AG09309 (cell line): ENCODE data around the gene COX17.
"Not testable (repeated sequence)": the region's sequence is repeated elsewhere in the genome, so short reads cannot be mapped to it uniquely, and the experiment has no call there.

Experiments
- DNase-seq: peaks from one replicate; pipeline ENCODE4 v3.0.0-alpha.2; 2010; ENCODE audit warnings: low read depth
- H3K4me3 ChIP-seq: 2 replicates; pipeline ENCODE4 v1.5.1; 2011; ENCODE audit warnings: mild to moderate bottlenecking, low read depth, low read length, moderate library complexity; ENCODE audit not compliant: control insufficient read depth
- CTCF ChIP-seq: IDR thresholded peaks from 2 replicates; pipeline ENCODE4 v1.5.1; 2011; ENCODE audit warnings: mild to moderate bottlenecking, low read depth, low read length, inconsistent platforms; ENCODE audit not compliant: insufficient read depth, control insufficient read depth; ENCODE audit errors: missing control alignments

Gene COX17

GRCh38 chr3:119695480-119695879 lies 18.3 kb upstream of the COX17 start:
- no peak for DNase-seq
- no peak for TF ChIP-seq CTCF

GRCh38 chr3:119690043-119690656 lies 12.9 kb upstream of the COX17 start:
- no peak for DNase-seq
- TF ChIP-seq CTCF, result peak; percentile 44
- no peak overlapping the region for H3K4me3 ChIP-seq

More at GRCh38 chr3:119695480-119695879, 18.3 kb upstream of the COX17 start:
- H3K4me3 ChIP-seq, result no peak overlapping the region

- TF ChIP-seq CTCF, result no peak
- no peak for DNase-seq
- no peak overlapping the region for H3K4me3 ChIP-seq
Observed at GRCh38 chr3:119683421-119683820, 6.2 kb upstream of the COX17 start.

- DNase-seq, result no peak
- H3K4me3 ChIP-seq, result no peak overlapping the region
- TF ChIP-seq CTCF, result peak; percentile 59
Observed at GRCh38 chr3:119681279-119681678, 4.1 kb upstream of the COX17 start.

- TF ChIP-seq CTCF, result no peak
- DNase-seq, result no peak
- no peak overlapping the region for H3K4me3 ChIP-seq
Observed at GRCh38 chr3:119679874-119680273, 2.7 kb upstream of the COX17 start.

GRCh38 chr3:119678209-119678608 lies 1.0 kb upstream of the COX17 start:
- not testable (repeated sequence) for H3K4me3 ChIP-seq, DNase-seq

- peak overlapping the region; percentile 47 for H3K4me3 ChIP-seq
- no peak for DNase-seq
- TF ChIP-seq CTCF, result no peak
Observed at GRCh38 chr3:119677641-119677934, 382 bp upstream of the COX17 start.
